ENCODE results near the gene MRPL54. TPM values are rescaled to one million over a fixed set of nuclear protein-coding genes. Genes with fewer than 3 reads are reported as not detected.

MRPL54 gene
- total RNA-seq, 1 donor from 2014 or later = 15.1 TPM

- TF ChIP-seq EZH2phosphoT487 (IDR thresholded peaks at IDR 0.05) (no peak), CTCF (IDR thresholded peaks at IDR 0.05) (no peak), EZH2 (IDR thresholded peaks at IDR 0.05) (no peak)
- Mint-ChIP-seq H3K9me3 (no peaks in the 10 kb centered on the region), H3K27me3 (ENCODE audit: insufficient read depth, low read depth) (peaks cover 40% of the 10 kb centered on the region), H3K27ac (no peak overlapping the region), H3K36me3 (no peaks in the 10 kb centered on the region), H3K4me1 (peaks cover 3% of the 10 kb centered on the region), H3K4me3 (peak overlapping the region; percentile 64)
- H2AFZ ChIP-seq (replicated peaks) = no peak overlapping the region
- no peaks in the 10 kb centered on the region for H3K9me3 ChIP-seq (ENCODE audit: low read depth)
- H3K27me3 ChIP-seq = peaks cover 58% of the 10 kb centered on the region
- H4K20me1 ChIP-seq (ENCODE audit: low read depth) = peaks cover 6% of the 10 kb centered on the region
- no peak overlapping the region for H3K4me2 ChIP-seq
- peaks cover 8% of the 10 kb centered on the region for H3F3A ChIP-seq (ENCODE audit: low read depth)
- no peak overlapping the region for H3K4me3 ChIP-seq
- H3K27ac ChIP-seq = no peak overlapping the region
- peaks cover 6% of the 10 kb centered on the region for H3K4me1 ChIP-seq
- no peaks in the 10 kb centered on the region for H3K79me2 ChIP-seq (ENCODE audit: low read depth)
- no peak overlapping the region for H3K9ac ChIP-seq
- H3K36me3 ChIP-seq = no peaks in the 10 kb centered on the region
- no peak for DNase-seq (ENCODE audit: low spot score)
Measured at GRCh38 chr19:3788996-3789778, 26.7 kb downstream of the MRPL54 start.

- no peak for DNase-seq (ENCODE audit: low spot score)
- no peak overlapping the region for H3K9ac ChIP-seq
- H3K4me1 Mint-ChIP-seq = peaks cover 3% of the 10 kb centered on the region
- no peaks in the 10 kb centered on the region for H3K79me2 ChIP-seq (ENCODE audit: low read depth)
- peaks cover 6% of the 10 kb centered on the region for H3K4me1 ChIP-seq
- no peaks in the 10 kb centered on the region for H3K9me3 Mint-ChIP-seq
- TF ChIP-seq EZH2phosphoT487 (IDR thresholded peaks at IDR 0.05) = no peak
- no peak for TF ChIP-seq EZH2 (IDR thresholded peaks at IDR 0.05)
- TF ChIP-seq CTCF (IDR thresholded peaks at IDR 0.05) = no peak
- no peaks in the 10 kb centered on the region for H3K9me3 ChIP-seq (ENCODE audit: low read depth)
- H3K4me3 Mint-ChIP-seq = no peak overlapping the region
- H3K36me3 ChIP-seq = no peaks in the 10 kb centered on the region
- peaks cover 8% of the 10 kb centered on the region for H3F3A ChIP-seq (ENCODE audit: low read depth)
- H3K4me3 ChIP-seq = no peak overlapping the region
- H3K36me3 Mint-ChIP-seq = no peaks in the 10 kb centered on the region
- H3K27me3 ChIP-seq = peaks cover 47% of the 10 kb centered on the region
- peaks cover 1% of the 10 kb centered on the region for H4K20me1 ChIP-seq (ENCODE audit: low read depth)
- no peak overlapping the region for H3K27ac ChIP-seq
- peaks cover 32% of the 10 kb centered on the region for H3K27me3 Mint-ChIP-seq (ENCODE audit: insufficient read depth, low read depth)
- no peak overlapping the region for H3K4me2 ChIP-seq
- no peak overlapping the region for H3K27ac Mint-ChIP-seq
- H2AFZ ChIP-seq (replicated peaks) = no peak overlapping the region
Measured at GRCh38 chr19:3790209-3790734, 27.8 kb downstream of the MRPL54 start.

GRCh38 chr19:3790941-3791340 is 28.5 kb downstream of the MRPL54 start:
- TF ChIP-seq EZH2phosphoT487 (IDR thresholded peaks at IDR 0.05) (no peak), CTCF (IDR thresholded peaks at IDR 0.05) (no peak), EZH2 (IDR thresholded peaks at IDR 0.05) (no peak)
- H2AFZ ChIP-seq (replicated peaks) = no peak overlapping the region
- H3K9me3 Mint-ChIP-seq = no peaks in the 10 kb centered on the region
- peaks cover 3% of the 10 kb centered on the region for H3K4me1 Mint-ChIP-seq
- no peak overlapping the region for H3K9ac ChIP-seq
- no peaks in the 10 kb centered on the region for H3K79me2 ChIP-seq (ENCODE audit: low read depth)
- peaks cover 29% of the 10 kb centered on the region for H3K27me3 Mint-ChIP-seq (ENCODE audit: insufficient read depth, low read depth)
- H3K4me3 ChIP-seq = no peak overlapping the region
- no peaks in the 10 kb centered on the region for H4K20me1 ChIP-seq (ENCODE audit: low read depth)
- H3K4me2 ChIP-seq = no peak overlapping the region
- H3K27ac ChIP-seq = no peak overlapping the region
- no peak overlapping the region for H3K4me3 Mint-ChIP-seq
- H3K36me3 Mint-ChIP-seq = no peaks in the 10 kb centered on the region
- H3K4me1 ChIP-seq = no peaks in the 10 kb centered on the region
- H3K9me3 ChIP-seq (ENCODE audit: low read depth) = no peaks in the 10 kb centered on the region
- no peak for DNase-seq (ENCODE audit: low spot score)
- H3K36me3 ChIP-seq = no peaks in the 10 kb centered on the region
- no peak overlapping the region for H3K27ac Mint-ChIP-seq
- peaks cover 40% of the 10 kb centered on the region for H3K27me3 ChIP-seq
- H3F3A ChIP-seq (ENCODE audit: low read depth) = peaks cover 8% of the 10 kb centered on the region
